CD4-positive, alpha-beta memory T cell (primary cell): Measurements from ENCODE around the gene GPRIN1. TPM values are rescaled to one million over a fixed set of nuclear protein-coding genes. Genes with fewer than 3 reads are reported as not detected.
A peak's percentile ranks its signal among the peaks of the same experiment; 100 is the strongest.

ENCODE experiments used
- CTCF ChIA-PET: fragments of 350-600 bp; sonication (Branson Sonifier 250); formaldehyde crosslinking; loops from one replicate; lab custom pipeline; 2021; ENCODE audit warnings: inconsistent platforms; ENCODE audit not compliant: partially characterized antibody; lab: Charles Lee
- POLR2A ChIA-PET: fragments of 350-600 bp; sonication (Branson Sonifier 250); formaldehyde crosslinking; loops from one replicate; lab custom pipeline; 2021; ENCODE audit not compliant: partially characterized antibody; lab: Charles Lee
- DNase-seq, 5 donors: peaks; one replicate each; pipeline versions ENCODE4 v3.0.0 to v3.0.0-alpha.2; 2020 to 2022; ENCODE audit warnings: mixed read lengths in 1 of 5
- H3K27ac ChIP-seq: one replicate; pipeline ENCODE4 v1.7.0; 2013; ENCODE audit warnings: low read depth, low read length
- H3K27me3 ChIP-seq: 2 replicates; pipeline ENCODE4 v1.7.0; 2013; ENCODE audit warnings: mild to moderate bottlenecking, low read length, moderate library complexity; ENCODE audit not compliant: insufficient read depth
- H3K36me3 ChIP-seq: 2 replicates; pipeline ENCODE4 v1.7.0; 2013; ENCODE audit warnings: mild to moderate bottlenecking, low read length, moderate library complexity; ENCODE audit not compliant: insufficient read depth
- H3K4me1 ChIP-seq: 2 replicates; pipeline ENCODE4 v1.7.0; 2013; ENCODE audit warnings: mild to moderate bottlenecking, low read length, moderate library complexity; ENCODE audit not compliant: insufficient read depth
- H3K4me3 ChIP-seq, 2 donors: one replicate each; pipeline ENCODE4 v1.7.0; 2013; ENCODE audit warnings: low read length in 2 of 2, mild to moderate bottlenecking in 1 of 2
- H3K9me3 ChIP-seq, 2 donors: one replicate each; pipeline ENCODE4 v1.7.0; 2013; ENCODE audit warnings: low read length in 2 of 2, control low read depth in 1 of 2; ENCODE audit not compliant: control insufficient read depth in 1 of 2
- H3K27ac Mint-ChIP-seq, 7 donors: one replicate each; pipeline ENCODE4 v1.8.0; 2020 to 2021; ENCODE audit warnings: mixed read lengths in 7 of 7, mild to moderate bottlenecking in 6 of 7, inconsistent platforms in 3 of 7, moderate library complexity in 3 of 7
- H3K27me3 Mint-ChIP-seq, 2 donors: one replicate each; pipeline ENCODE4 v1.8.0; 2020 to 2021; ENCODE audit warnings: mixed read lengths in 2 of 2
- H3K36me3 Mint-ChIP-seq, 2 donors: one replicate each; pipeline ENCODE4 v1.8.0; 2020 to 2021; ENCODE audit warnings: mixed read lengths in 2 of 2, inconsistent platforms in 1 of 2, mild to moderate bottlenecking in 1 of 2
- H3K4me1 Mint-ChIP-seq, 4 donors: one replicate each; pipeline ENCODE4 v1.8.0; 2020 to 2021; ENCODE audit warnings: mixed read lengths in 4 of 4, mild to moderate bottlenecking in 1 of 4
- H3K4me3 Mint-ChIP-seq, 8 donors: one replicate each; pipeline ENCODE4 v1.8.0; 2020 to 2021; ENCODE audit warnings: mixed read lengths in 8 of 8, mild to moderate bottlenecking in 7 of 8, moderate library complexity in 6 of 8, inconsistent platforms in 3 of 8
- H3K9me3 Mint-ChIP-seq, 8 donors: one replicate each; pipeline ENCODE4 v1.8.0; 2020 to 2021; ENCODE audit warnings: mixed read lengths in 8 of 8, mild to moderate bottlenecking in 5 of 8, inconsistent platforms in 3 of 8, moderate library complexity in 1 of 8
- intact Hi-C: fragments of 100-400 bp; cut with micrococcal nuclease; formaldehyde crosslinking; loops from one replicate; pipeline ENCODE4 v1.15.1; 2023
- polyA plus RNA-seq, 2 donors: library from polyadenylated mRNA; unstranded; fragments of 300-500 nt; fragmentation: Illumina TruSeq; gene quantifications; one replicate each; pipeline ENCODE4 v1.2.3, GENCODE V29; 2021
- total RNA-seq, 2 experiments: library from RNA; stranded (reverse); gene quantifications; one replicate each; pipeline ENCODE4 v1.2.3, GENCODE V29; 2021

GPRIN1 gene
- total and polyA plus RNA-seq, 4 experiments from 2014 or later, result 0.37 to 0.44 (median 0.41) TPM; not detected in 1

- Histone ChIP-seq H3K27me3 (no peaks in the 10 kb centered on the region), H3K9me3 (no peaks in the 10 kb centered on the region), H3K27ac (peak overlapping the region; percentile 6), H3K4me3 (no peak overlapping the region), H3K4me1 (peaks cover 63% of the 10 kb centered on the region), H3K36me3 (no peaks in the 10 kb centered on the region)
- ChIA-PET CTCF (interaction anchor here (1.1 kb wide), 1 partner anchor 457 kb away, joined by 3 read pairs; no protein-coding TSS in a partner anchor), POLR2A (interaction anchor here (0.6 to 0.7 kb wide), 2 partner anchors 13 to 236 kb away, joined by 3 to 4 read pairs; no protein-coding TSS in a partner anchor)
- peak in 1 of 5 donors; percentile 64 for DNase-seq
- Mint-ChIP-seq H3K4me3 (peak overlapping the region in 2 of 8 donors; percentile 13 to 42), H3K27ac (peak overlapping the region; percentile 9 to 86 (median 60)), H3K27me3 (no peaks in the 10 kb centered on the region), H3K4me1 (peaks cover 36 to 63% (median 51%) of the 10 kb centered on the region in 4 donors), H3K9me3 (no peaks in the 10 kb centered on the region), H3K36me3 (peaks cover 0 to 17% of the 10 kb centered on the region in 2 donors)
- intact Hi-C loops, result no loop called here
These were observed 43.7 kb upstream of the GPRIN1 start for GRCh38 chr5:176653401-176654385.

GRCh38 chr5:176652136-176652535 is 42.2 kb upstream of the GPRIN1 start:
- POLR2A ChIA-PET, result interaction anchor here (7.6 kb wide), 1 partner anchor 7 kb away, joined by 55 read pairs; no protein-coding TSS in a partner anchor
- Histone ChIP-seq H3K27ac (no peak overlapping the region), H3K36me3 (no peaks in the 10 kb centered on the region), H3K27me3 (no peaks in the 10 kb centered on the region), H3K9me3 (no peaks in the 10 kb centered on the region), H3K4me1 (peaks cover 63% of the 10 kb centered on the region), H3K4me3 (no peak overlapping the region)
- Mint-ChIP-seq H3K36me3 (peaks cover 0 to 15% of the 10 kb centered on the region in 2 donors), H3K4me3 (no peak overlapping the region), H3K27me3 (no peaks in the 10 kb centered on the region), H3K27ac (peak overlapping the region in 4 of 7 donors; percentile 25 to 79 (median 62)), H3K4me1 (peaks cover 32 to 66% (median 47%) of the 10 kb centered on the region in 4 donors), H3K9me3 (no peaks in the 10 kb centered on the region)
- DNase-seq, result no peak
- CTCF ChIA-PET, result interaction anchor here (0.9 to 7.4 kb wide), 2 partner anchors 7 to 78 kb away, joined by 3 to 129 read pairs; no protein-coding TSS in a partner anchor
- intact Hi-C loops, result no loop called here

DNA sequence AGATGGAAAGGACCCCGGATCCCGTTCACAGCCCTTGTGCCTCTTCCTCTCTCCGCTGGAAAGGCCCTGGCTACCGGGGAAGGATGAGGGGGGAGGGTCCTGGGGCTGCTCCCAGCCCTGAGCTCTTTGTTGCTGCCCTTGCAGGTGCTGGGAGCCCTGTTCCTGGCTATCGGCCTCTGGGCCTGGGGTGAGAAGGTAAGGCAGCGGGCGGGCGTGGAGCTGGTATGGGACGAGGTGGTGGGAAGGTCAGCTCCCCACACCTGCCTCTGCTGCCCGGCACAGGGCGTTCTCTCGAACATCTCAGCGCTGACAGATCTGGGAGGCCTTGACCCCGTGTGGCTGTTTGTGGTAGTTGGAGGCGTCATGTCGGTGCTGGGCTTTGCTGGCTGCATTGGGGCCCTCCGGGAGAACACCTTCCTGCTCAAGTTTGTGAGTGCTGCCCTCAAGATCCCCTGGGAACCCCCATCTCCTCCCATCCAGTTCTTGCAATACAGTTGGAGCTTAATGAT is 41.6 kb upstream of the GPRIN1 start:
- peak overlapping the region in 1 of 8 donors; percentile 49 for H3K4me3 Mint-ChIP-seq
- POLR2A ChIA-PET, result interaction anchor here (7.6 kb wide), 1 partner anchor 8 kb away, joined by 55 read pairs; no protein-coding TSS in a partner anchor
- Histone ChIP-seq H3K4me1 (peaks cover 66% of the 10 kb centered on the region), H3K27ac (no peak overlapping the region), H3K4me3 (no peak overlapping the region), H3K9me3 (no peaks in the 10 kb centered on the region), H3K36me3 (no peaks in the 10 kb centered on the region), H3K27me3 (no peaks in the 10 kb centered on the region)
- intact Hi-C loops, result no loop called here
- no peaks in the 10 kb centered on the region for H3K9me3 Mint-ChIP-seq
- DNase-seq, result no peak
- H3K27ac Mint-ChIP-seq, result peak overlapping the region in 4 of 7 donors; percentile 24 to 62 (median 44)
- CTCF ChIA-PET, result interaction anchor here (0.9 to 7.4 kb wide), 2 partner anchors 8 to 78 kb away, joined by 3 to 129 read pairs; no protein-coding TSS in a partner anchor
- peaks cover 0 to 17% of the 10 kb centered on the region in 2 donors for H3K36me3 Mint-ChIP-seq
- H3K27me3 Mint-ChIP-seq, result no peaks in the 10 kb centered on the region
- H3K4me1 Mint-ChIP-seq, result peaks cover 34 to 72% (median 51%) of the 10 kb centered on the region in 4 donors

GRCh38 chr5:176650354-176650884 is 40.5 kb upstream of the GPRIN1 start:
- peak overlapping the region in 4 of 7 donors; percentile 30 to 79 (median 50) for H3K27ac Mint-ChIP-seq
- Histone ChIP-seq H3K4me1 (peaks cover 73% of the 10 kb centered on the region), H3K9me3 (no peaks in the 10 kb centered on the region), H3K27me3 (no peaks in the 10 kb centered on the region), H3K36me3 (no peaks in the 10 kb centered on the region), H3K27ac (no peak overlapping the region), H3K4me3 (no peak overlapping the region)
- no peak for DNase-seq
- H3K4me1 Mint-ChIP-seq, result peaks cover 41 to 83% (median 58%) of the 10 kb centered on the region in 4 donors
- no peaks in the 10 kb centered on the region for H3K9me3 Mint-ChIP-seq
- POLR2A ChIA-PET, result interaction anchor here (7.6 kb wide), 1 partner anchor 9 kb away, joined by 55 read pairs; no protein-coding TSS in a partner anchor
- CTCF ChIA-PET, result interaction anchor here (7.4 kb wide), 1 partner anchor 9 kb away, joined by 129 read pairs; no protein-coding TSS in a partner anchor
- peaks cover 0 to 13% of the 10 kb centered on the region in 2 donors for H3K36me3 Mint-ChIP-seq
- H3K27me3 Mint-ChIP-seq, result no peaks in the 10 kb centered on the region
- no peak overlapping the region for H3K4me3 Mint-ChIP-seq
- intact Hi-C loops, result no loop called here

GRCh38 chr5:176648474-176649194 is 38.7 kb upstream of the GPRIN1 start:
- H3K27ac ChIP-seq, result peak overlapping the region; percentile 62
- peaks cover 0 to 7% of the 10 kb centered on the region in 2 donors for H3K36me3 Mint-ChIP-seq
- POLR2A ChIA-PET, result interaction anchor here (2.1 to 7.6 kb wide), 3 partner anchors 10 to 232 kb away, joined by 5 to 55 read pairs (median 14); partner anchors contain the start of genes CLTB and RNF44

More at GRCh38 chr5:176648474-176649194, 38.7 kb upstream of the GPRIN1 start:
- peak overlapping the region; percentile 70 to 88 (median 80) for H3K27ac Mint-ChIP-seq
- intact Hi-C loops, result no loop called here
- Histone ChIP-seq H3K4me3 (peak overlapping the region; percentile 29 to 76), H3K36me3 (no peaks in the 10 kb centered on the region), H3K4me1 (peaks cover 62% of the 10 kb centered on the region), H3K9me3 (no peaks in the 10 kb centered on the region), H3K27me3 (no peaks in the 10 kb centered on the region)
- no peaks in the 10 kb centered on the region for H3K27me3 Mint-ChIP-seq
- DNase-seq, result peak in 3 of 5 donors; percentile 22 to 53 (median 25)
- CTCF ChIA-PET, result interaction anchor here (1.2 to 7.4 kb wide), 2 partner anchors 10 to 201 kb away, joined by 4 to 129 read pairs; no protein-coding TSS in a partner anchor
- peak overlapping the region; percentile 72 to 86 (median 82) for H3K4me3 Mint-ChIP-seq
- no peaks in the 10 kb centered on the region for H3K9me3 Mint-ChIP-seq
- peaks cover 38 to 82% (median 54%) of the 10 kb centered on the region in 4 donors for H3K4me1 Mint-ChIP-seq
